ENCODE measurements around the gene NARS2.
"Not testable (repeated sequence)": the region's sequence is repeated elsewhere in the genome, so short reads cannot be mapped to it uniquely, and the experiment has no call there.

DNA sequence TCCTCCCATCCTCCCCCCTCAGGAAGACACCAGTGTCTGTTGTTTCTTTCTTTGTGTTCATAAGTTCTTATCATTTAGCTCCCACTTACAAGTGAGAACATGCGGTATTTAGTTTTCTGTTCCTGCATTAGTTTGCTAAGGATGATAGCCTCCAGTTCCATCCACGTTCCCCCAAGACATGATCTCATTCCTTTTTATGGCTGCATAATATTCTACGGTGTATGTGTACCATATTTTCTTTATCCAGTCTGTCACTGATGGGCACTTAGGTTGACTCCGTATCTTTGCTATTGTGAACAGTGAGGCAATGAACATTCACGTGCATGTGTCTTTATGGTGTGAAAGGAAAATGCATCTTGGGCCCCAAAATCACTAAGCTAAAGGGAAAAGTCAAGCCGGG, 22.5 kb downstream of the NARS2 start:
- TF ChIP-seq POLR2A (IDR thresholded peaks at IDR 0.05): not testable (repeated sequence)
- TF ChIP-seq, protein P1, sequence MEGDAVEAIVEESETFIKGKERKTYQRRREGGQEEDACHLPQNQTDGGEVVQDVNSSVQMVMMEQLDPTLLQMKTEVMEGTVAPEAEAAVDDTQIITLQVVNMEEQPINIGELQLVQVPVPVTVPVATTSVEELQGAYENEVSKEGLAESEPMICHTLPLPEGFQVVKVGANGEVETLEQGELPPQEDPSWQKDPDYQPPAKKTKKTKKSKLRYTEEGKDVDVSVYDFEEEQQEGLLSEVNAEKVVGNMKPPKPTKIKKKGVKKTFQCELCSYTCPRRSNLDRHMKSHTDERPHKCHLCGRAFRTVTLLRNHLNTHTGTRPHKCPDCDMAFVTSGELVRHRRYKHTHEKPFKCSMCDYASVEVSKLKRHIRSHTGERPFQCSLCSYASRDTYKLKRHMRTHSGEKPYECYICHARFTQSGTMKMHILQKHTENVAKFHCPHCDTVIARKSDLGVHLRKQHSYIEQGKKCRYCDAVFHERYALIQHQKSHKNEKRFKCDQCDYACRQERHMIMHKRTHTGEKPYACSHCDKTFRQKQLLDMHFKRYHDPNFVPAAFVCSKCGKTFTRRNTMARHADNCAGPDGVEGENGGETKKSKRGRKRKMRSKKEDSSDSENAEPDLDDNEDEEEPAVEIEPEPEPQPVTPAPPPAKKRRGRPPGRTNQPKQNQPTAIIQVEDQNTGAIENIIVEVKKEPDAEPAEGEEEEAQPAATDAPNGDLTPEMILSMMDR (IDR thresholded peaks at IDR 0.05): not testable (repeated sequence)

Data from thyroid gland (tissue), 4 donors.